ENCODE measurements around the gene GGT7. TPM values are rescaled to one million over a fixed set of nuclear protein-coding genes. Genes with fewer than 3 reads are reported as not detected.

Gene GGT7
- total RNA-seq, 1 experiment from 2014 or later = 27.7 TPM

DNA sequence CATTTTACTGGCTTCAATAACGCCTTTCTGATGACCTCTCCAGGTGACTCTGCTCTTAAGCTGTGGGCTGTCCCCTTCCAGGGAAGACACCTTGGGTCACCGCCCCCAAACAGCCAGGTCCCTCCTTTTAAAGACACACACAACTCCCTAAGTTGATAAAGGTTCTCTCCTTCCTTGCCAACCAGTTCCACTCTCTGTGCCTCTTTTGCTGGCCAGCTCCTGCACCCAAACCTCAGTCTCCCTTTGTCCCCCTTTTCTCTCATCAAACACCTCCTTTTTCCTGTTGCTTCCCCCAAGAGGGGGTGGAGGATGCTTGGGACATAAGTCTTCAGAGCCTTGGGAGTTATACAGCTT is 48.2 kb downstream of the GGT7 start:
- Mint-ChIP-seq H3K4me1 (peaks cover 9% of the 10 kb centered on the region), H3K27me3 (ENCODE audit: low read depth) (peaks cover 4% of the 10 kb centered on the region), H3K36me3 (peaks cover 5% of the 10 kb centered on the region), H3K27ac (peak overlapping the region; percentile 88), H3K9me3 (peaks cover 6% of the 10 kb centered on the region), H3K4me3 (peak overlapping the region; percentile 96)
- ATAC-seq (peak; percentile 67), DNase-seq (ENCODE audit: low spot score) (peak; percentile 72)
- CTCF ChIA-PET = interaction anchor here (0.9 to 1.4 kb wide), 4 partner anchors 49 to 174 kb away, joined by 3 to 5 read pairs (median 3); partner anchors contain the start of genes GGT7, GSS and MYH7B
- POLR2A ChIA-PET = no interaction called here
- TF ChIP-seq SP1 (CRISPR knock-in tag; conservative IDR thresholded peaks at IDR 0.05) (peak; percentile 40; the same call in 1 of the 2 replicates), TEAD4 (CRISPR knock-in tag; IDR thresholded peaks at IDR 0.05) (no peak)

DNA sequence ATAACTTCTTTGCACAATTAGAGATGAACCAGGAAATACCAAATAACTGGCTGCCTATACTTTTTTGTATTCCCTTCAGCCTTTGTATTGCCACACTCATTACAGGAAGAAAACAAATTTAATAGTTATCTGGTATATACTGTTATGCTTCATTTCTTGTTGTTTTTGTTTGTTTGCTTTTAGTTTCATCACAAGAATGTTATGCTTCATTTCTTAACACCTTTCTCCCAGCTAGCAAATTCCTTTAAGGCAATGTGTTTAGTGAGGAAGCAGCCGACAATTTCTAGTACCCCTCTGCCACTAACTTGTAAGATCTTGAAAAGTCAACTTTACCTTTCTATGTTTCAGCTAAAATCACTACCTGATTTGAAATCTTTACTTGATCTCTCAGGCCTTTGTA is 48.6 kb downstream of the GGT7 start:
- ChIA-PET POLR2A (no interaction called here), CTCF (interaction anchor here (0.9 to 1.0 kb wide), 3 partner anchors 49 to 175 kb away, joined by 3 read pairs; partner anchors contain the start of genes GGT7, GSS and MYH7B)
- no peak for DNase-seq (ENCODE audit: low spot score)
- Mint-ChIP-seq H3K27ac (peak overlapping the region; percentile 88; the same call in 1 of the 2 replicates), H3K27me3 (ENCODE audit: low read depth) (peaks cover 2% of the 10 kb centered on the region), H3K4me3 (peak overlapping the region; percentile 96), H3K9me3 (peaks cover 6% of the 10 kb centered on the region), H3K4me1 (peaks cover 9% of the 10 kb centered on the region), H3K36me3 (peaks cover 5% of the 10 kb centered on the region)
- TF ChIP-seq, protein P1, sequence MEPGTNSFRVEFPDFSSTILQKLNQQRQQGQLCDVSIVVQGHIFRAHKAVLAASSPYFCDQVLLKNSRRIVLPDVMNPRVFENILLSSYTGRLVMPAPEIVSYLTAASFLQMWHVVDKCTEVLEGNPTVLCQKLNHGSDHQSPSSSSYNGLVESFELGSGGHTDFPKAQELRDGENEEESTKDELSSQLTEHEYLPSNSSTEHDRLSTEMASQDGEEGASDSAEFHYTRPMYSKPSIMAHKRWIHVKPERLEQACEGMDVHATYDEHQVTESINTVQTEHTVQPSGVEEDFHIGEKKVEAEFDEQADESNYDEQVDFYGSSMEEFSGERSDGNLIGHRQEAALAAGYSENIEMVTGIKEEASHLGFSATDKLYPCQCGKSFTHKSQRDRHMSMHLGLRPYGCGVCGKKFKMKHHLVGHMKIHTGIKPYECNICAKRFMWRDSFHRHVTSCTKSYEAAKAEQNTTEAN (CRISPR knock-in tag; IDR thresholded peaks at IDR 0.05) = no peak
- TF ChIP-seq PRRX2 (CRISPR knock-in tag; IDR thresholded peaks at IDR 0.05) = no peak
- TF ChIP-seq, protein P2, sequence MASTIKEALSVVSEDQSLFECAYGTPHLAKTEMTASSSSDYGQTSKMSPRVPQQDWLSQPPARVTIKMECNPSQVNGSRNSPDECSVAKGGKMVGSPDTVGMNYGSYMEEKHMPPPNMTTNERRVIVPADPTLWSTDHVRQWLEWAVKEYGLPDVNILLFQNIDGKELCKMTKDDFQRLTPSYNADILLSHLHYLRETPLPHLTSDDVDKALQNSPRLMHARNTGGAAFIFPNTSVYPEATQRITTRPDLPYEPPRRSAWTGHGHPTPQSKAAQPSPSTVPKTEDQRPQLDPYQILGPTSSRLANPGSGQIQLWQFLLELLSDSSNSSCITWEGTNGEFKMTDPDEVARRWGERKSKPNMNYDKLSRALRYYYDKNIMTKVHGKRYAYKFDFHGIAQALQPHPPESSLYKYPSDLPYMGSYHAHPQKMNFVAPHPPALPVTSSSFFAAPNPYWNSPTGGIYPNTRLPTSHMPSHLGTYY (CRISPR knock-in tag; IDR thresholded peaks at IDR 0.05) = no peak
- no peak for TF ChIP-seq KAT7 (CRISPR knock-in tag; IDR thresholded peaks at IDR 0.05; ENCODE audit: borderline replicate concordance)
- TF ChIP-seq, protein P3, sequence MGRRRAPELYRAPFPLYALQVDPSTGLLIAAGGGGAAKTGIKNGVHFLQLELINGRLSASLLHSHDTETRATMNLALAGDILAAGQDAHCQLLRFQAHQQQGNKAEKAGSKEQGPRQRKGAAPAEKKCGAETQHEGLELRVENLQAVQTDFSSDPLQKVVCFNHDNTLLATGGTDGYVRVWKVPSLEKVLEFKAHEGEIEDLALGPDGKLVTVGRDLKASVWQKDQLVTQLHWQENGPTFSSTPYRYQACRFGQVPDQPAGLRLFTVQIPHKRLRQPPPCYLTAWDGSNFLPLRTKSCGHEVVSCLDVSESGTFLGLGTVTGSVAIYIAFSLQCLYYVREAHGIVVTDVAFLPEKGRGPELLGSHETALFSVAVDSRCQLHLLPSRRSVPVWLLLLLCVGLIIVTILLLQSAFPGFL (CRISPR knock-in tag; IDR thresholded peaks at IDR 0.05; ENCODE audit: borderline replicate concordance) = no peak
- TF ChIP-seq ZNF219 (CRISPR knock-in tag; IDR thresholded peaks at IDR 0.05; ENCODE audit: borderline replicate concordance) = no peak
- no peak for ATAC-seq

- ATAC-seq (no peak), DNase-seq (ENCODE audit: low spot score) (no peak)
- no peak overlapping the region for H3K27ac Mint-ChIP-seq
- peaks cover 19% of the 10 kb centered on the region for H3K4me1 Mint-ChIP-seq
- H3K9me3 Mint-ChIP-seq = peaks cover 6% of the 10 kb centered on the region
- H3K27me3 Mint-ChIP-seq (ENCODE audit: low read depth) = no peaks in the 10 kb centered on the region
- POLR2A ChIA-PET = no interaction called here
- CTCF ChIA-PET = interaction anchor here (0.7 kb wide), 1 partner anchor 135 kb away, joined by 3 read pairs; no protein-coding TSS in a partner anchor
- H3K36me3 Mint-ChIP-seq = peaks cover 5% of the 10 kb centered on the region
- no peak overlapping the region for H3K4me3 Mint-ChIP-seq
- TF ChIP-seq, protein P4, sequence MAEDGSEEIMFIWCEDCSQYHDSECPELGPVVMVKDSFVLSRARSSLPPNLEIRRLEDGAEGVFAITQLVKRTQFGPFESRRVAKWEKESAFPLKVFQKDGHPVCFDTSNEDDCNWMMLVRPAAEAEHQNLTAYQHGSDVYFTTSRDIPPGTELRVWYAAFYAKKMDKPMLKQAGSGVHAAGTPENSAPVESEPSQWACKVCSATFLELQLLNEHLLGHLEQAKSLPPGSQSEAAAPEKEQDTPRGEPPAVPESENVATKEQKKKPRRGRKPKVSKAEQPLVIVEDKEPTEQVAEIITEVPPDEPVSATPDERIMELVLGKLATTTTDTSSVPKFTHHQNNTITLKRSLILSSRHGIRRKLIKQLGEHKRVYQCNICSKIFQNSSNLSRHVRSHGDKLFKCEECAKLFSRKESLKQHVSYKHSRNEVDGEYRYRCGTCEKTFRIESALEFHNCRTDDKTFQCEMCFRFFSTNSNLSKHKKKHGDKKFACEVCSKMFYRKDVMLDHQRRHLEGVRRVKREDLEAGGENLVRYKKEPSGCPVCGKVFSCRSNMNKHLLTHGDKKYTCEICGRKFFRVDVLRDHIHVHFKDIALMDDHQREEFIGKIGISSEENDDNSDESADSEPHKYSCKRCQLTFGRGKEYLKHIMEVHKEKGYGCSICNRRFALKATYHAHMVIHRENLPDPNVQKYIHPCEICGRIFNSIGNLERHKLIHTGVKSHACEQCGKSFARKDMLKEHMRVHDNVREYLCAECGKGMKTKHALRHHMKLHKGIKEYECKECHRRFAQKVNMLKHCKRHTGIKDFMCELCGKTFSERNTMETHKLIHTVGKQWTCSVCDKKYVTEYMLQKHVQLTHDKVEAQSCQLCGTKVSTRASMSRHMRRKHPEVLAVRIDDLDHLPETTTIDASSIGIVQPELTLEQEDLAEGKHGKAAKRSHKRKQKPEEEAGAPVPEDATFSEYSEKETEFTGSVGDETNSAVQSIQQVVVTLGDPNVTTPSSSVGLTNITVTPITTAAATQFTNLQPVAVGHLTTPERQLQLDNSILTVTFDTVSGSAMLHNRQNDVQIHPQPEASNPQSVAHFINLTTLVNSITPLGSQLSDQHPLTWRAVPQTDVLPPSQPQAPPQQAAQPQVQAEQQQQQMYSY (CRISPR knock-in tag; IDR thresholded peaks at IDR 0.05) = no peak
- TF ChIP-seq, protein P1 (CRISPR knock-in tag; IDR thresholded peaks at IDR 0.05) = no peak
- TF ChIP-seq, protein P5, sequence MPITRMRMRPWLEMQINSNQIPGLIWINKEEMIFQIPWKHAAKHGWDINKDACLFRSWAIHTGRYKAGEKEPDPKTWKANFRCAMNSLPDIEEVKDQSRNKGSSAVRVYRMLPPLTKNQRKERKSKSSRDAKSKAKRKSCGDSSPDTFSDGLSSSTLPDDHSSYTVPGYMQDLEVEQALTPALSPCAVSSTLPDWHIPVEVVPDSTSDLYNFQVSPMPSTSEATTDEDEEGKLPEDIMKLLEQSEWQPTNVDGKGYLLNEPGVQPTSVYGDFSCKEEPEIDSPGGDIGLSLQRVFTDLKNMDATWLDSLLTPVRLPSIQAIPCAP (CRISPR knock-in tag; IDR thresholded peaks at IDR 0.05) = no peak
- no peak for TF ChIP-seq CREB1 (CRISPR knock-in tag; IDR thresholded peaks at IDR 0.05)
- no peak for TF ChIP-seq TCF7 (CRISPR knock-in tag; IDR thresholded peaks at IDR 0.05; ENCODE audit: low read depth)
- TF ChIP-seq ZMAT4 (CRISPR knock-in tag; IDR thresholded peaks at IDR 0.05) = no peak
- no peak for TF ChIP-seq STAT6 (CRISPR knock-in tag; conservative IDR thresholded peaks at IDR 0.05; ENCODE audit: low read depth)
- no peak for TF ChIP-seq NFYB (CRISPR knock-in tag; conservative IDR thresholded peaks at IDR 0.05; ENCODE audit: low read depth)
- no peak for TF ChIP-seq ZNF219 (CRISPR knock-in tag; IDR thresholded peaks at IDR 0.05; ENCODE audit: borderline replicate concordance)
- no peak for TF ChIP-seq JUN (CRISPR knock-in tag; IDR thresholded peaks at IDR 0.05)
Measured at GRCh38 chr20:34820805-34821578, 51.7 kb downstream of the GGT7 start.
